ENCODE data around the gene ZNF451. TPM values are rescaled to one million over a fixed set of nuclear protein-coding genes. Genes with fewer than 3 reads are reported as not detected.

ZNF451 gene
- total RNA-seq, 1 experiment from 2014 or later: 72.2 TPM

- intact Hi-C loops (cut with micrococcal nuclease; ENCODE audit: unreplicated experiment): no loop called here
- no peak for TF ChIP-seq CTCF (conservative IDR thresholded peaks at IDR 0.05; ENCODE audit: low read depth, low read length)
- TF ChIP-seq EZH2 (IDR thresholded peaks at IDR 0.05; ENCODE audit: borderline replicate concordance, low read depth, low read length, poor library complexity, severe bottlenecking): no peak
- ChIA-PET CTCF (no interaction called here), POLR2A (ENCODE audit: low non-redundant PET) (interaction anchor here (0.6 kb wide), 1 partner anchor 10 kb away, joined by 4 read pairs; no protein-coding TSS in a partner anchor)
- Histone ChIP-seq H3K4me3 (ENCODE audit: low read depth, low read length, poor library complexity, severe bottlenecking) (no peak overlapping the region), H3K36me3 (ENCODE audit: insufficient read depth, low read length, poor library complexity, severe bottlenecking) (peaks cover 19% of the 10 kb centered on the region), H3K27me3 (replicated peaks; ENCODE audit: insufficient read depth, low read depth, low read length, poor library complexity) (no peaks in the 10 kb centered on the region), H3K4me1 (ENCODE audit: insufficient read depth, low read length, poor library complexity, severe bottlenecking) (peaks cover 10% of the 10 kb centered on the region), H3K9me3 (ENCODE audit: low read depth, low read length, poor library complexity, severe bottlenecking) (no peaks in the 10 kb centered on the region), H3K27ac (ENCODE audit: low read depth, low read length, poor library complexity, severe bottlenecking) (no peak overlapping the region)
- no TSS peak for BruUV-seq (replicated peaks)
- DNase-seq (ENCODE audit: low spot score): no peak
These were observed 40.7 kb downstream of the ZNF451 start for GRCh38 chr6:57130661-57131177.

DNA sequence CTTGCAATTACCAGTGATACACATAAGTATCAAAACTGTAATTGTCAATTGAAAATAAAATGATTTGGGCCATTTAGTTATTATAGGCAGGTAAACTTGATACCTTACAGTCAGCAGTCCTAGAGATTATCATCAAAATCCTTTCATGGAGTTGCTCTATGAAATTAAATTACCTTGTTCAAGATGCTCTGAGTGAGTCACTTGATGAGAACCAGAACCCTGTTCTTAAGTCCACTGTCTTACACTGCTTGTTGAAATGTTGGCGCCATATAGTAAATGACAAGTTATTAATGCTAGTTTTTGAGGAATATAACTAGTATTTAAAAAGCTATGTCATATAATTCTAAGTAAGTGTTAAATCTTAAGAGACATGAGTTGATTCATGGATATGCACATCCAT lies 45.0 kb downstream of the ZNF451 start:
- Histone ChIP-seq H3K4me1 (ENCODE audit: insufficient read depth, low read length, poor library complexity, severe bottlenecking) (peaks cover 10% of the 10 kb centered on the region), H3K4me3 (ENCODE audit: low read depth, low read length, poor library complexity, severe bottlenecking) (no peak overlapping the region), H3K9me3 (ENCODE audit: low read depth, low read length, poor library complexity, severe bottlenecking) (no peaks in the 10 kb centered on the region), H3K27me3 (replicated peaks; ENCODE audit: insufficient read depth, low read depth, low read length, poor library complexity) (no peaks in the 10 kb centered on the region), H3K36me3 (ENCODE audit: insufficient read depth, low read length, poor library complexity, severe bottlenecking) (peaks cover 26% of the 10 kb centered on the region), H3K27ac (ENCODE audit: low read depth, low read length, poor library complexity, severe bottlenecking) (no peak overlapping the region)
- TF ChIP-seq CTCF (conservative IDR thresholded peaks at IDR 0.05; ENCODE audit: low read depth, low read length) (no peak), EZH2 (IDR thresholded peaks at IDR 0.05; ENCODE audit: borderline replicate concordance, low read depth, low read length, poor library complexity, severe bottlenecking) (no peak)
- intact Hi-C loops (cut with micrococcal nuclease; ENCODE audit: unreplicated experiment): no loop called here
- CTCF ChIA-PET: no interaction called here
- DNase-seq (ENCODE audit: low spot score): no peak
- no TSS peak for BruUV-seq (replicated peaks)
- POLR2A ChIA-PET (ENCODE audit: low non-redundant PET): no interaction called here

GRCh38 chr6:57135885-57136284 lies 45.9 kb downstream of the ZNF451 start:
- CTCF ChIA-PET: no interaction called here
- Histone ChIP-seq H3K27me3 (replicated peaks; ENCODE audit: insufficient read depth, low read depth, low read length, poor library complexity) (no peaks in the 10 kb centered on the region), H3K4me3 (ENCODE audit: low read depth, low read length, poor library complexity, severe bottlenecking) (no peak overlapping the region), H3K27ac (ENCODE audit: low read depth, low read length, poor library complexity, severe bottlenecking) (no peak overlapping the region), H3K4me1 (ENCODE audit: insufficient read depth, low read length, poor library complexity, severe bottlenecking) (peaks cover 6% of the 10 kb centered on the region), H3K36me3 (ENCODE audit: insufficient read depth, low read length, poor library complexity, severe bottlenecking) (peaks cover 26% of the 10 kb centered on the region), H3K9me3 (ENCODE audit: low read depth, low read length, poor library complexity, severe bottlenecking) (no peaks in the 10 kb centered on the region)
- POLR2A ChIA-PET (ENCODE audit: low non-redundant PET): no interaction called here
- intact Hi-C loops (cut with micrococcal nuclease; ENCODE audit: unreplicated experiment): no loop called here
- no peak for DNase-seq (ENCODE audit: low spot score)
- BruUV-seq (replicated peaks): no TSS peak
- TF ChIP-seq EZH2 (IDR thresholded peaks at IDR 0.05; ENCODE audit: borderline replicate concordance, low read depth, low read length, poor library complexity, severe bottlenecking) (no peak), CTCF (conservative IDR thresholded peaks at IDR 0.05; ENCODE audit: low read depth, low read length) (no peak)

Measured in A673 (cell line).